GM12865 (cell line): ENCODE data around the gene STARD13.
A peak's percentile ranks its signal among the peaks of the same experiment; 100 is the strongest.

ENCODE experiments used
- DNase-seq: peaks from one replicate; pipeline ENCODE4 v3.0.0; 2010; ENCODE audit warnings: low read depth
- H3K4me3 ChIP-seq: 2 replicates; pipeline ENCODE4 v1.5.1; 2011; ENCODE audit warnings: mild to moderate bottlenecking, low read depth, low read length, control low read depth
- CTCF ChIP-seq: IDR thresholded peaks from 2 replicates; pipeline ENCODE4 v1.5.1; 2011; ENCODE audit warnings: low read length, control low read depth, low read depth, inconsistent platforms; ENCODE audit not compliant: insufficient read depth; ENCODE audit errors: missing control alignments

Gene STARD13

GRCh38 chr13:33146843-33147611 is 138.5 kb downstream of the STARD13 start:
- TF ChIP-seq CTCF = no peak
- DNase-seq = peak; percentile 93

GRCh38 chr13:33145667-33146066 is 139.9 kb downstream of the STARD13 start:
- TF ChIP-seq CTCF = no peak
- peak; percentile 43 for DNase-seq
- H3K4me3 ChIP-seq = no peak overlapping the region

More at GRCh38 chr13:33146843-33147611, 138.5 kb downstream of the STARD13 start:
- no peak overlapping the region for H3K4me3 ChIP-seq

GRCh38 chr13:33144358-33144784 is 141.2 kb downstream of the STARD13 start:
- no peak overlapping the region for H3K4me3 ChIP-seq
- DNase-seq = peak; percentile 22
- TF ChIP-seq CTCF = no peak

- no peak overlapping the region for H3K4me3 ChIP-seq
- DNase-seq = no peak
- TF ChIP-seq CTCF = no peak
These were observed 145.6 kb downstream of the STARD13 start for GRCh38 chr13:33139780-33140535.

- H3K4me3 ChIP-seq = no peak overlapping the region
- no peak for TF ChIP-seq CTCF
- no peak for DNase-seq
These were observed 146.4 kb downstream of the STARD13 start for GRCh38 chr13:33139184-33139583.

GRCh38 chr13:33138441-33138840 is 147.1 kb downstream of the STARD13 start:
- no peak for TF ChIP-seq CTCF

GRCh38 chr13:33137721-33138120 is 147.8 kb downstream of the STARD13 start:
- no peak for TF ChIP-seq CTCF
- no peak for DNase-seq
- no peak overlapping the region for H3K4me3 ChIP-seq

More at GRCh38 chr13:33138441-33138840, 147.1 kb downstream of the STARD13 start:
- no peak overlapping the region for H3K4me3 ChIP-seq
- no peak for DNase-seq
